Endothelial cell of umbilical vein (primary cell): Measurements from ENCODE around the gene SHISA8. TPM values are rescaled to one million over a fixed set of nuclear protein-coding genes. Genes with fewer than 3 reads are reported as not detected.

Source experiments
- BruUV-seq: library from RNA; stranded (reverse); fragments of 400-500 nt; replicated peaks from 2 replicates; lab custom pipeline; 2021; lab: Mats Ljungman, UMichigan
- CTCF ChIA-PET: fragments of 300-600, 350-600 bp; sonication (Branson Sonifier 250); formaldehyde crosslinking; loops from one replicate; lab custom pipeline; 2021; ENCODE audit warnings: antibody characterized with exemption, inconsistent platforms; lab: Charles Lee
- POLR2A ChIA-PET: fragments of 300-600, 350-600 bp; sonication (Branson Sonifier 250); formaldehyde crosslinking; loops from one replicate; lab custom pipeline; 2021; ENCODE audit warnings: antibody characterized with exemption, inconsistent platforms; lab: Charles Lee
- DNase-seq: peaks from one replicate; pipeline ENCODE4 v3.0.0-alpha.2; 2011; ENCODE audit warnings: low read depth, low spot score
- FAIRE-seq: peaks from 2 replicates; lab custom pipeline; 2011; peaks lifted over from hg19 to GRCh38; lab: Jason Lieb, UNC
- H2AFZ ChIP-seq: 2 replicates; pipeline ENCODE4 v1.6.0; 2012; ENCODE audit warnings: low read depth, low read length, control low read depth, inconsistent platforms
- H3K27ac ChIP-seq: 2 replicates; pipeline ENCODE4 v1.5.1; 2011; ENCODE audit warnings: low read depth, mild to moderate bottlenecking, control low read depth, low read length, moderate library complexity; ENCODE audit not compliant: insufficient read depth
- H3K27me3 ChIP-seq, 2 experiments: 2 replicates each; pipeline versions ENCODE4 v1.6.0 to v1.6.1; 2011; ENCODE audit warnings: low read length in 2 of 2, mixed read lengths in 1 of 2; ENCODE audit not compliant: control insufficient read depth in 2 of 2, insufficient read depth in 2 of 2
- H3K36me3 ChIP-seq, 2 experiments: 2 replicates in 1 of 2; 3 replicates in 1 of 2; pipeline ENCODE4 v1.5.1; 2011; ENCODE audit warnings: low read length in 2 of 2, mild to moderate bottlenecking in 1 of 2, moderate library complexity in 1 of 2; ENCODE audit not compliant: control insufficient read depth in 2 of 2, insufficient read depth in 2 of 2; ENCODE audit errors: extremely low read depth in 1 of 2
- H3K4me1 ChIP-seq: 3 replicates; pipeline ENCODE4 v1.5.1; 2011; ENCODE audit warnings: mild to moderate bottlenecking, low read length; ENCODE audit not compliant: control insufficient read depth, insufficient read depth; ENCODE audit errors: extremely low read depth
- H3K4me2 ChIP-seq: 2 replicates; pipeline ENCODE4 v1.6.1; 2011; ENCODE audit warnings: low read length, control low read depth, mixed read lengths; ENCODE audit not compliant: insufficient read depth
- H3K4me3 ChIP-seq, 3 experiments: fragments of 200-600 bp in 1 of 3; sonication (generic), shearing (Covaris generic) in 1 of 3; replicated peaks in 1 of 3; 2 replicates each; pipeline ENCODE4 v1.5.1; 2011 to 2016; ENCODE audit warnings: control low read depth in 3 of 3, low read length in 3 of 3, mild to moderate bottlenecking in 2 of 3, inconsistent platforms in 1 of 3, low read depth in 1 of 3, moderate library complexity in 1 of 3; ENCODE audit not compliant: insufficient read depth in 1 of 3
- H3K79me2 ChIP-seq: 2 replicates; pipeline ENCODE4 v1.6.0; 2012; ENCODE audit warnings: low read length, inconsistent platforms; ENCODE audit not compliant: control insufficient read depth, insufficient read depth
- H3K9ac ChIP-seq: replicated peaks from 2 replicates; pipeline ENCODE3; 2011; ENCODE audit warnings: low read length, control low read depth; ENCODE audit not compliant: insufficient read depth; ENCODE audit errors: extremely low read depth
- H3K9me1 ChIP-seq: replicated peaks from 3 replicates; pipeline ENCODE4 v1.6.0; 2011; ENCODE audit warnings: mild to moderate bottlenecking, low read length; ENCODE audit not compliant: control insufficient read depth, insufficient read depth; ENCODE audit errors: extremely low read depth
- H3K9me3 ChIP-seq: replicated peaks from 2 replicates; pipeline ENCODE4 v1.5.1; 2012; ENCODE audit warnings: low read length, inconsistent platforms; ENCODE audit not compliant: control insufficient read depth, insufficient read depth
- H4K20me1 ChIP-seq: replicated peaks from 2 replicates; pipeline ENCODE3; 2011; ENCODE audit warnings: mild to moderate bottlenecking, low read length; ENCODE audit not compliant: control insufficient read depth, insufficient read depth; ENCODE audit errors: extremely low read depth
- EZH2 ChIP-seq: IDR thresholded peaks from 2 replicates; pipeline ENCODE4 v1.6.1; 2012; ENCODE audit warnings: borderline replicate concordance, low read depth, mild to moderate bottlenecking, moderate library complexity, low read length, inconsistent platforms; ENCODE audit not compliant: severe bottlenecking
- FOS ChIP-seq: IDR thresholded peaks from 2 replicates; pipeline ENCODE4 v1.6.1; 2011; ENCODE audit warnings: mild to moderate bottlenecking, low read length, moderate library complexity, borderline replicate concordance; ENCODE audit not compliant: insufficient read depth
- GATA2 ChIP-seq: IDR thresholded peaks from 2 replicates; pipeline ENCODE4 v1.7.0; 2011; ENCODE audit warnings: low read depth, mild to moderate bottlenecking, moderate library complexity, mixed read lengths, low read length; ENCODE audit not compliant: insufficient read length, insufficient read depth
- JUN ChIP-seq: IDR thresholded peaks from 2 replicates; pipeline ENCODE4 v1.6.1; 2011; ENCODE audit warnings: borderline replicate concordance, low read depth; ENCODE audit not compliant: insufficient read length, insufficient read depth
- MYC ChIP-seq: IDR thresholded peaks from one replicate; pipeline ENCODE4 v1.6.1; 2011; ENCODE audit warnings: mild to moderate bottlenecking, low read depth, low read length
- POLR2A ChIP-seq: IDR thresholded peaks from 2 replicates; pipeline ENCODE4 v1.6.1; 2012; ENCODE audit warnings: low read depth, mild to moderate bottlenecking, control low read depth, low read length
- POLR2AphosphoS5 ChIP-seq: IDR thresholded peaks from 2 replicates; pipeline ENCODE4 v1.6.1; 2012; ENCODE audit warnings: low read depth, mild to moderate bottlenecking, control low read depth, low read length, moderate library complexity; ENCODE audit not compliant: insufficient read depth
- dilution Hi-C: fragments of 300-500 bp; cut with MboI; formaldehyde crosslinking; loops from one replicate; pipeline ENCODE4 v1.15.0; 2019; ENCODE audit warnings: low sequenced_read_pairs; ENCODE audit not compliant: extremely low pct_ligation_motif_present
- intact Hi-C: fragments of 100-400 bp; cut with micrococcal nuclease; formaldehyde crosslinking; loops from one replicate; pipeline ENCODE4 v1.10.0; 2022
- polyA plus RNA-seq, 4 experiments: library from polyadenylated mRNA; depleted of rRNA in 3 of 4; stranded (reverse) in 3 of 4; unstranded in 1 of 4; fragments of >200 nt; gene quantifications; 2 replicates each; pipeline versions ENCODE4 v1.2.1 to v1.2.3, GENCODE V29; 2011 to 2012; ENCODE audit warnings: missing spikeins in 1 of 4
- total RNA-seq: library from RNA; stranded (reverse); gene quantifications from 2 replicates; pipeline ENCODE4 v1.2.3, GENCODE V29; 2021
- TF ChIP-seq, protein P1 (sequence below): IDR thresholded peaks from 2 replicates; pipeline ENCODE4 v1.6.1; 2011; ENCODE audit not compliant: insufficient read depth, insufficient read length
- TF ChIP-seq, protein P2 (sequence below), 2 donors: IDR thresholded peaks; 1 replicate in 1 of 2; 2 replicates in 1 of 2; pipeline ENCODE4 v1.5.1; 2011; ENCODE audit warnings: low read length in 2 of 2, mild to moderate bottlenecking in 2 of 2, moderate library complexity in 2 of 2, control low read depth in 1 of 2, inconsistent platforms in 1 of 2, low read depth in 1 of 2; ENCODE audit not compliant: insufficient read depth in 1 of 2; ENCODE audit errors: extremely low read depth in 1 of 2

SHISA8 gene
- total and polyA plus RNA-seq, 2 donors (not counting 3 experiments of a cell fraction or from before 2014, with no cell fraction given): not detected

DNA sequence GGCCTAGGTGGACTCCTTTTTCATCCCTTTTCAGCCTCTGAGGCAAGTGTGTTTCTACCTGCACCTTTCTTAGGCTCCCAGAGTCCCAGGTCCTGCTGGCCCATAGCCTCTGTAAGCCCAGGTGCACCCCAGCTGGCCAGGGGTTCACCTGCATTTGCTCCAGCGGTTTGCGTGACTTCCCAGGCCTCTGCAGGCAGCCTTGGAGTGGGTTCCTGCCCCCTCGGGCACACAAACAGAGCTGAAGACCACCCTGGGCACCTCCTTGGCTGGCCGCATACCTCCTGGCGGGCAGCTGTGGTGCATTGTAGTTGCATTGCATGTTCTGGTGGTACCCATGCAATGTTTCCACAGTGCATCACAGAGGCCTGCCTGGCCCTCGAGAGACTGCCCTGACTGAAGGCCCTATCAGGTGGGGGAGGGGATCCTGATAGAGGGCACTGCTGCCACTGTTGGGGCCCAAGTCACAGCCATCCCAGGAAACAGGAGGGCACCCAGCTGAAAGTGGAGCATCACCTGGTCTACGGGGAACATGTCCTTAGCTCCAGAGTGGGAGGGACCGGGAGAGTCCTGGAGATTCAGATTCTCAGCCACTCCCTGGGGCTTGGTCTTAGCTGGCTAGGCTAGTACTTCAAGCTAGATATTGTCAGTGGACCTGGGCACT is 14.1 kb downstream of the SHISA8 start:
- Histone ChIP-seq H3K27me3 (no peaks in the 10 kb centered on the region), H3K9ac (no peak overlapping the region), H3K27ac (no peak overlapping the region), H3K4me1 (no peaks in the 10 kb centered on the region), H3K36me3 (peaks cover 26 to 61% of the 10 kb centered on the region in 2 experiments), H3K9me3 (no peaks in the 10 kb centered on the region), H3K4me2 (no peak overlapping the region), H3K4me3 (no peak overlapping the region), H3K9me1 (no peaks in the 10 kb centered on the region), H3K79me2 (no peaks in the 10 kb centered on the region), H2AFZ (no peak overlapping the region), H4K20me1 (no peaks in the 10 kb centered on the region)
- TF ChIP-seq GATA2 (no peak), EZH2 (no peak)
- ChIA-PET POLR2A (no interaction called here), CTCF (interaction anchor here (1.3 to 1.5 kb wide), 2 partner anchors 15 to 40 kb away, joined by 3 to 4 read pairs; no protein-coding TSS in a partner anchor)
- dilution Hi-C loops (no loop called here), intact Hi-C loops (no loop called here)
- DNase-seq: no peak
- no TSS peak for BruUV-seq
- no peak for FAIRE-seq

DNA sequence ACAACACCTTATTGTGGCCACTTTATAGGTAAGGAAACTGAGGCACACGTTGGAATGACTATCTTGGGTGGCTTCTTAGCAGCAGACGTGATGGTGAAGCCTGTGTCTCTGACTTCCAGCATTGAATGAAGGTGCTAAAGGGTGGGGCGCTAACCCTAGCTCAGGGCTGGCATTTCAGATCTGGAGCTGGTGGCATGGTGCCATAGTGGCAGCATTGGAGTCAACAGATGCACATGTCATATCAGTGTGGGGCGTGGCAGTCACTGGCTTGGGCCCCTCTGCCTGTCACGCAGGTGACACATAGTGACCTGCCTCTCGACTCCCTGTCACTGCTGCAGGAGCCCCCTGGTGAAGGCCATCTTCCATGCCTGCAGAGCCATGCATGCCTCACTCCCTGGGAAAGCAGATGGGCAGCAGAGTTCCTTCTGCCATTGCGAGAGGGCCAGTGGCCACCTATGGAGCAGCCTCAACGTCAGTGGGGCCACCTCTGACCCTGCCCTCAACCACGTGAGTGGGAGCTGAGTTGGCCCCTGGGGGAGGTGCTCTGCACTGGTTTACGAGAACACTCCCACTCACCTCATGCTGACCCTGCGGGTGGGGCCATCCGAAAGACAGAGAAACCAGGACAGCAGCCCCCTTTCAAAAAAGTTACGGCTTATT is 14.8 kb downstream of the SHISA8 start:
- no peak for DNase-seq
- Histone ChIP-seq H3K27ac (no peak overlapping the region), H3K9me1 (no peaks in the 10 kb centered on the region), H3K27me3 (no peaks in the 10 kb centered on the region), H4K20me1 (no peaks in the 10 kb centered on the region), H3K4me2 (no peak overlapping the region), H3K36me3 (peaks cover 26 to 61% of the 10 kb centered on the region in 2 experiments), H3K9me3 (no peaks in the 10 kb centered on the region), H3K9ac (no peak overlapping the region), H3K79me2 (no peaks in the 10 kb centered on the region), H3K4me3 (no peak overlapping the region), H2AFZ (no peak overlapping the region), H3K4me1 (no peaks in the 10 kb centered on the region)
- BruUV-seq: no TSS peak
- no peak for FAIRE-seq
- no peak for TF ChIP-seq GATA2
- no peak for TF ChIP-seq MYC
- TF ChIP-seq JUN: no peak
- no peak for TF ChIP-seq FOS
- TF ChIP-seq EZH2: no peak
- TF ChIP-seq POLR2AphosphoS5: no peak
- TF ChIP-seq, protein P1, sequence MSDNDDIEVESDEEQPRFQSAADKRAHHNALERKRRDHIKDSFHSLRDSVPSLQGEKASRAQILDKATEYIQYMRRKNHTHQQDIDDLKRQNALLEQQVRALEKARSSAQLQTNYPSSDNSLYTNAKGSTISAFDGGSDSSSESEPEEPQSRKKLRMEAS: no peak
- TF ChIP-seq POLR2A: no peak
- TF ChIP-seq, protein P2, sequence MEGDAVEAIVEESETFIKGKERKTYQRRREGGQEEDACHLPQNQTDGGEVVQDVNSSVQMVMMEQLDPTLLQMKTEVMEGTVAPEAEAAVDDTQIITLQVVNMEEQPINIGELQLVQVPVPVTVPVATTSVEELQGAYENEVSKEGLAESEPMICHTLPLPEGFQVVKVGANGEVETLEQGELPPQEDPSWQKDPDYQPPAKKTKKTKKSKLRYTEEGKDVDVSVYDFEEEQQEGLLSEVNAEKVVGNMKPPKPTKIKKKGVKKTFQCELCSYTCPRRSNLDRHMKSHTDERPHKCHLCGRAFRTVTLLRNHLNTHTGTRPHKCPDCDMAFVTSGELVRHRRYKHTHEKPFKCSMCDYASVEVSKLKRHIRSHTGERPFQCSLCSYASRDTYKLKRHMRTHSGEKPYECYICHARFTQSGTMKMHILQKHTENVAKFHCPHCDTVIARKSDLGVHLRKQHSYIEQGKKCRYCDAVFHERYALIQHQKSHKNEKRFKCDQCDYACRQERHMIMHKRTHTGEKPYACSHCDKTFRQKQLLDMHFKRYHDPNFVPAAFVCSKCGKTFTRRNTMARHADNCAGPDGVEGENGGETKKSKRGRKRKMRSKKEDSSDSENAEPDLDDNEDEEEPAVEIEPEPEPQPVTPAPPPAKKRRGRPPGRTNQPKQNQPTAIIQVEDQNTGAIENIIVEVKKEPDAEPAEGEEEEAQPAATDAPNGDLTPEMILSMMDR (IDR thresholded peaks at IDR 0.05; ENCODE audit: extremely low read depth in 1 of 2, insufficient read depth in 1 of 2, low read depth in 1 of 2, low read length in 2 of 2): no peak
- intact Hi-C loops (no loop called here), dilution Hi-C loops (no loop called here)
- POLR2A ChIA-PET: no interaction called here
- CTCF ChIA-PET: interaction anchor here (1.3 to 1.5 kb wide), 2 partner anchors 14 to 41 kb away, joined by 3 to 4 read pairs; no protein-coding TSS in a partner anchor
